ENCODE results near the gene SLIT3. TPM values are rescaled to one million over a fixed set of nuclear protein-coding genes. Genes with fewer than 3 reads are reported as not detected.

SLIT3 gene
- total RNA-seq, 6 experiments from 2014 or later = 0.31 to 1.2 (median 0.65) TPM

DNA sequence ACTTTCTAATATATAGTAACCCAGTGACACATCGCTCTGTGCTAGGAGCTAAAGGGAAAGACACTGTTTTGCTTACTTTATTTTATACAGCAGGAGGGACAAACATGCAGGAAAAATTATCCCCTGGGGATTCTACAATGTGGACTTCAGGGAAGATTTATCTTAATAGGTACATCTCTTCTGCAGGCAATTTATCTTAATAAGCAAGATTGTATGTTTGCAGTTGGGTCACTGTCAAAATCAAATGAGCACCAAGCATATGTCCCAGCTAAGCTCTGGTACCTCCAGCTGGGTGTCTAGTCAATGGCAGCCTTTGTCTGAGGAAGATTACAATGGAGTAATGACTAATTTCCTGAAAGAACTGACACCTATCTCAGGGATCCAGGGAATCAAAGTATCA, 411.9 kb downstream of the SLIT3 start:
- Histone ChIP-seq H3K27me3 (no peaks in the 10 kb centered on the region), H3K27ac (no peak overlapping the region), H3K36me3 (no peaks in the 10 kb centered on the region), H3K4me3 (no peak overlapping the region), H3K9me3 (no peaks in the 10 kb centered on the region), H3K4me1 (no peaks in the 10 kb centered on the region)
- DNase-seq (no peak), ATAC-seq (no peak)
- no peak for TF ChIP-seq POLR2A (IDR thresholded peaks at IDR 0.05)
- TF ChIP-seq, protein P1, sequence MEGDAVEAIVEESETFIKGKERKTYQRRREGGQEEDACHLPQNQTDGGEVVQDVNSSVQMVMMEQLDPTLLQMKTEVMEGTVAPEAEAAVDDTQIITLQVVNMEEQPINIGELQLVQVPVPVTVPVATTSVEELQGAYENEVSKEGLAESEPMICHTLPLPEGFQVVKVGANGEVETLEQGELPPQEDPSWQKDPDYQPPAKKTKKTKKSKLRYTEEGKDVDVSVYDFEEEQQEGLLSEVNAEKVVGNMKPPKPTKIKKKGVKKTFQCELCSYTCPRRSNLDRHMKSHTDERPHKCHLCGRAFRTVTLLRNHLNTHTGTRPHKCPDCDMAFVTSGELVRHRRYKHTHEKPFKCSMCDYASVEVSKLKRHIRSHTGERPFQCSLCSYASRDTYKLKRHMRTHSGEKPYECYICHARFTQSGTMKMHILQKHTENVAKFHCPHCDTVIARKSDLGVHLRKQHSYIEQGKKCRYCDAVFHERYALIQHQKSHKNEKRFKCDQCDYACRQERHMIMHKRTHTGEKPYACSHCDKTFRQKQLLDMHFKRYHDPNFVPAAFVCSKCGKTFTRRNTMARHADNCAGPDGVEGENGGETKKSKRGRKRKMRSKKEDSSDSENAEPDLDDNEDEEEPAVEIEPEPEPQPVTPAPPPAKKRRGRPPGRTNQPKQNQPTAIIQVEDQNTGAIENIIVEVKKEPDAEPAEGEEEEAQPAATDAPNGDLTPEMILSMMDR (IDR thresholded peaks at IDR 0.05) = no peak
- 86% methylated on average over 1 of the region's 1 CpG for WGBS (ENCODE audit: insufficient coverage, low coverage, low lambda C conversion rate, missing lambda C conversion rate)
- intact Hi-C loops (cut with DNase I) = no loop called here

- Histone ChIP-seq H3K27me3 (no peaks in the 10 kb centered on the region), H3K27ac (no peak overlapping the region)
- no peak for ATAC-seq
Measured at GRCh38 chr5:168887931-168888330, 413.0 kb downstream of the SLIT3 start.

GRCh38 chr5:168886157-168886556, 414.8 kb downstream of the SLIT3 start:
- WGBS (ENCODE audit: insufficient coverage, low coverage, low lambda C conversion rate, missing lambda C conversion rate) = 66% methylated on average over 9 of the region's 9 CpGs
- ATAC-seq = no peak
- Histone ChIP-seq H3K4me3 (no peak overlapping the region), H3K27me3 (no peaks in the 10 kb centered on the region), H3K36me3 (no peaks in the 10 kb centered on the region), H3K4me1 (no peaks in the 10 kb centered on the region), H3K9me3 (no peaks in the 10 kb centered on the region), H3K27ac (no peak overlapping the region)
- TF ChIP-seq POLR2A (IDR thresholded peaks at IDR 0.05) = no peak
- TF ChIP-seq, protein P1 (IDR thresholded peaks at IDR 0.05) = no peak
- no peak for DNase-seq
- intact Hi-C loops (cut with DNase I) = no loop called here

More at GRCh38 chr5:168887931-168888330, 413.0 kb downstream of the SLIT3 start:
- no peak overlapping the region for H3K4me3 ChIP-seq
- 77% methylated on average over 3 of the region's 3 CpGs for WGBS (ENCODE audit: insufficient coverage, low coverage, low lambda C conversion rate, missing lambda C conversion rate)
- H3K9me3 ChIP-seq = no peaks in the 10 kb centered on the region
- H3K4me1 ChIP-seq = no peaks in the 10 kb centered on the region
- TF ChIP-seq, protein P1 (IDR thresholded peaks at IDR 0.05) = no peak
- TF ChIP-seq POLR2A (IDR thresholded peaks at IDR 0.05) = no peak
- intact Hi-C loops (cut with DNase I) = no loop called here
- H3K36me3 ChIP-seq = no peaks in the 10 kb centered on the region
- no peak for DNase-seq

DNA sequence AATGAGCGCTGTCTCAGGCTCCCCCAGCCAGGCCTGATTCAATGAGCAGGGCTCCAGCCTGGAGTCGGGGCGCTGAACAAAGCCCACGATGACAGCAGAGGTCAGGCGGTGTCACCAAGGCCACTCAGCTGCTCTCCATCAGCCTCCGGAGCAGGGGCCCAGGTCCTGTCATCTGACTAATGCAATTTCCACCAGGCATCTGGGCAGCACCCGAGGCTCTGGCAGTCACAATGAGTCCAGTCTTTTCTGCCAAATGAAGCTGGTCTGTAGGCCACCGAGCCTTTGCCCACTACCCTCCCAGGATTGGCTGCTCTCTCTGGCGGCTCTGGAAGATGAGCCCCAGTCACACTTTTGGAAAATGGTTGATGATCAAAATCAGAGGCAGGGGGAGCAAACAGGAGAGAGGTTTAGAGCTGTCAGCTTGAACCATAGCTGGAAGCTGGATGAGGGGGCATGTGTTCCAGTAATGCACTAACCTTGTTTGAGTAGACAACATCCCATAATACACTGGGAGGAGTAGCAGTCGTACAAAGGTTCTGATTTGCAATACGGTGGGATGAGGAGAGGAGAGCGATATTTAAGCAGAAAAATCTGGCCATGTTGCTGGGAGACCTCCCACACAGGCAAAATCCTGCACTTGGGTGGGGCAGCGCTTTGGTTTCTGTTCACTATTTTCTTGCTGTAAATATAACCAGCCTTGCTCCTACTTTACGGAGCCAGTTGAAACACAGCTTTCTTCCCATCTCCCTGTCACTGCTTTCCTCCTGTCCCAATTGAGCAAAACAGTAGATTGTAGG, 415.4 kb downstream of the SLIT3 start:
- Histone ChIP-seq H3K27me3 (no peaks in the 10 kb centered on the region), H3K36me3 (no peaks in the 10 kb centered on the region), H3K9me3 (no peaks in the 10 kb centered on the region), H3K27ac (no peak overlapping the region), H3K4me1 (no peaks in the 10 kb centered on the region), H3K4me3 (no peak overlapping the region)
- no peak for DNase-seq
- 74% methylated on average over 5 of the region's 14 CpGs for WGBS (ENCODE audit: insufficient coverage, low coverage, low lambda C conversion rate, missing lambda C conversion rate)
- ATAC-seq = no peak
- intact Hi-C loops (cut with DNase I) = no loop called here
- TF ChIP-seq POLR2A (IDR thresholded peaks at IDR 0.05) = no peak
- TF ChIP-seq, protein P1 (IDR thresholded peaks at IDR 0.05) = no peak

All from right lobe of liver (tissue), 6 donors.